EH (cell line): ENCODE measurements around the gene IRX5.
A peak's percentile ranks its signal among the peaks of the same experiment; 100 is the strongest.

Source experiments
- DNase-seq: peaks from one replicate; pipeline ENCODE4 v3.0.0-alpha.2; 2015; ENCODE audit warnings: low read depth

Gene IRX5

DNA sequence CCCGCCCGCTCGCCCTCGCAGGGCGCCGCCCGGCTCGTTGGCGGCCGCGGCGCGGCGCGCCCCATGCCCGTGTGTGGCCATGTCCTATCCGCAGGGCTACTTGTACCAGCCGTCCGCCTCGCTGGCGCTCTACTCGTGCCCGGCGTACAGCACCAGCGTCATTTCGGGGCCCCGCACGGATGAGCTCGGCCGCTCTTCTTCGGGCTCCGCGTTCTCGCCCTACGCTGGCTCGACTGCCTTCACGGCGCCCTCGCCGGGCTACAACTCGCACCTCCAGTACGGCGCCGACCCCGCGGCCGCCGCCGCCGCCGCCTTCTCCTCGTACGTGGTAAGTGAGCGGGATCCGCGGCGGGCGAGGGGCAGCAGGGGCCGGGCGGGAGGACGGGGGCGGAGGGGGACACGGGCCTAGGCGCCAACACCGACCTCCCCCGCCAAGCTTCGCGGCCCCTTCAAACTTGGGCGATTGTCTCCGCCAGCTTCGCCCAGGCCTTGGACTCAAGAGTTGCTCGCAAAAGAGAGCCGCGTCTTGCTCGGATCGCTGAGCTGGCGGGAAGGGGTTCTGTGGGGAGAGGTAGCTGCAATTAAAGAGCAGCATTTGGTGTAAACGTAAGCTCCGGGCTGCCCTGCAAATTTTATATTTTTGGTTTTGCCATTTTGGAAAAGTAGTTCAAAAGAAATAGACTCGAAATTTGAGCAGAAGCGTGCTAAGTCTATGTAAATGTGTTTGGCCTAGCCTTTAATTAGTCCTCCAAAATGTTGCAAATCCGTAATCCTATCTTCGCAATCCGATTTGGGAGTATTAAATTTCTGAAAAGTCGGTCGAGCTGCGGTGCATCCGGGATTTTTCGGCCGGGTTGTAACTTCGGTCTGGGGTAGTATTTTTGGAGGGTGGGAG, 702 bp downstream of the IRX5 start:
- DNase-seq = peak; percentile 63

DNA sequence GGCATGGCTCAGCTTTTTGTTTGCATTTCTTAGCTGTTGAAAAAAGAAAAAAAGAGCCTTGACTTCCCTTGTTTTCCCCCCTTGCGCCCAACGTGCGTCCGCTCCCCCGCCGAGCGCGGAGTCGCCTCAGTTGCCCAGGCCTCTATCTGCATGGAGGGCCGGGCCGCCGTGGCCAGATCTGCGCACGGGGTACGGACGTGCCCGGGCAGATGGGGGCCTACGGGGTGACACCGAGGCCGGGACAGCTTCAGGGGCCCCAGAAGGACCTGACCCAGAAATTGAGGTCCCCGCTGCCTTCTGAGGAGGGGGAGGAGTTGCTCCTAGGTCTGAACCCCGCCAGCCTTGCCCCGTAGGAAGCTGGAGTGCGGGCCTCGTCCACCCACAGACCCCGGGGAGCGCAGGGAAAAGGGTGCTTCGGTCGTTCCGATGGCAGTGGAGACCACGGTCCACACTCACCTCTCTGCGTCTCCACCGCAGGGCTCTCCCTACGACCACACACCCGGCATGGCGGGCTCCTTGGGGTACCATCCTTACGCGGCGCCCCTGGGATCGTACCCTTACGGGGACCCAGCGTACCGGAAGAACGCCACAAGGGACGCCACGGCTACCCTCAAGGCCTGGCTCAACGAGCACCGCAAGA, 1.5 kb downstream of the IRX5 start:
- peak; percentile 48 for DNase-seq

DNA sequence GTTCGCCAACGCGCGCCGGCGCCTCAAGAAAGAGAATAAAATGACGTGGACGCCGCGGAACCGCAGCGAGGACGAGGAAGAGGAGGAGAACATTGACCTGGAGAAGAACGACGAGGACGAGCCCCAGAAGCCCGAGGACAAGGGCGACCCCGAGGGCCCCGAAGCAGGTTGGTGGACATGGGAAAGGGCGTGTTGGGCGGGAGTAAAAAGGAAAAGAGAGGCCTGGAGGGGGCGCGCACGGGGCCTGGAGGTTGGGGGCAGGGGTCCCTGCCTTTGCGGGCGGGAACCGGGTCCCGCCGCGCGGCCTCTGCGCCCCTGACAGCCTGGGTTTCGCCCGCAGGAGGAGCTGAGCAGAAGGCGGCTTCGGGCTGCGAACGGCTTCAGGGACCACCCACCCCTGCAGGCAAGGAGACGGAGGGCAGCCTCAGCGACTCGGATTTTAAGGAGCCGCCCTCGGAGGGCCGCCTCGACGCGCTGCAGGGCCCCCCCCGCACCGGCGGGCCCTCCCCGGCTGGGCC, 2.1 kb downstream of the IRX5 start:
- no peak for DNase-seq

DNA sequence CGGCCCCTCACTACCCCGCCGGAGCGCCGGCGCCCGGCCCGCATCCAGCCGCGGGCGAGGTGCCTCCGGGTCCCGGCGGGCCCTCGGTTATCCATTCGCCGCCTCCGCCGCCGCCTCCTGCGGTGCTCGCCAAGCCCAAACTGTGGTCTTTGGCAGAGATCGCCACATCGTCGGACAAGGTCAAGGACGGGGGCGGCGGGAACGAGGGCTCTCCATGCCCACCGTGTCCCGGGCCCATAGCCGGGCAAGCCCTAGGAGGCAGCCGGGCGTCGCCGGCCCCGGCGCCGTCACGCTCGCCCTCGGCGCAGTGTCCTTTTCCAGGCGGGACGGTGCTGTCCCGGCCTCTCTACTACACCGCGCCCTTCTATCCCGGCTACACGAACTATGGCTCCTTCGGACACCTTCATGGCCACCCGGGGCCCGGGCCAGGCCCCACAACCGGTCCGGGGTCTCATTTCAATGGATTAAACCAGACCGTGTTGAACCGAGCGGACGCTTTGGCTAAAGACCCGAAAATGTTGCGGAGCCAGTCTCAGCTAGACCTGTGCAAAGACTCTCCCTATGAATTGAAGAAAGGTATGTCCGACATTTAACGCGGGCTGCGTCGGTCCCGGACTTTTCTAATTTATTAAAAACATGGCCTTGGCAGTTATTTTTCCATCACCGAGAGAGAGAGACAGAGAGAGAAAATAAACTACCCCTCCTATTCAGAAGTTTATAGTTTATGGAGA, 2.8 kb downstream of the IRX5 start:
- DNase-seq = no peak

DNA sequence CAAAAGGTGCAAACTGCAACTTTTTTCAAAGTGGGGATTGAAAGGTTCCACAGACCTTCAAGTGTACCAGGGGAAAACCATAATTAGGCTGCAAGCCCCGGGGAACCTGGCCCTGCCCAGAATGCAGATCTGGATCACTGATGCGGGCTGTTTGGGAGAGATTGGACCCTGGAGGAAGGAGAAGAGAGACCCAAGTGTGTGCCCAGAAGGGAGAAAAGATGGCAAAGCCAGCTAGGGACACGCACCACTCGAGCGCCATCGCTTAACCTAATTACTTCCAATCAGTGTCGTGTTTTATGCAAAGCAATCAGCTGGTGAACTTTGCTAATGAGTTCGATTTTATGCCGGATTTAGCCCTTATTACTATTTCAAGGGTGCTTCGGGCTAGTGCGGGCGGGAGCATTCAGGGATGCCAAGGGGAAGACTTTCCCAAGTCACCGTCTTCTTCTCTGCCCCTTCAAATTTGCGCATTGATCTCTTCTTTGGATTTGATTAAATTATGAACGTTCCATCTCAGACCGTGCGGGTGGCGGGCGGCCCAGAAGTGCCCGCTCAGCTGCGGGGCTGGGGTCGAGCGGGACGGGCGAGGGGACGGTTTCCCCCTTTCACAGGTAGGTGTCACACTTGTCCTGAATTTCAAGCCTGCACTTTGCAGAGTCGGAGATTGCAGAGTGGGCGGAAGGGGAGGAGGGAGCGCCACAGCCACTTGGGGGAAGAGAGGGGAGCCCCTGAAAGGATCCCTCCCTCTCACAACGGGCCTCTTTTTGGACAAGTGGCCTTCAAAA, 4.0 kb downstream of the IRX5 start:
- DNase-seq = no peak

DNA sequence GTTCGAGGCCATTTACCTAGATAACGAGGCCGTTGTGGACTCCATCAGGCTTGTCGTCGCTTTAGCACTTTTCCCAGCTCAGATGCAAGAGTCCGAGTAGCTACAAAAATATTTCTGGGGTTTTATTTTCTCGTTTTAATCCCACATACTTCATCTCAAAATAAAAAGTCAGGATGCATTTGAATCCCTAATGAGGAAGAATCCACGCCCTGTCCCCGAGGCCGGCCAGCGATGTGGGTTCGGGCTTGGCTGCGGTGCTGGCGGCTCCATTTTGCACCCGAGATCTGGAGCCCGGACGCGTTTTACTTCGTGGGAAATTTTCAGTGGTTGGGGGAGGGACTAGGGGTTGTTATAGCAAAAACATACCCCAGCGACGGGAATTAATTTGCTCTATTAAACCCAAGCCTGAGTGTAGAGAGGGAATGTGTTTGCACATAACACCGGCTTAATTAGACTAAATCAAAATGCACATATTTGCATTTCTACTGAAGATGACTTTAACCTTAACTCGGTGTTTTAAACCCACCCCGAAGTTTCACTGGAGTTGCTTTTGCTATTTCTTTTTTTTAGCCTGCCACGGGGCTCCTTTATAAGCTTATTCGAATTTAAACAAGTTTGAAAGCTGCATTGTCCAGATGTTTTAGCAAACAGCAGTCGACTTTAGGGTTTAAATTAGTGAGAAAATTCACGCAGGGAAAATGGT, 4.8 kb downstream of the IRX5 start:
- DNase-seq = no peak

DNA sequence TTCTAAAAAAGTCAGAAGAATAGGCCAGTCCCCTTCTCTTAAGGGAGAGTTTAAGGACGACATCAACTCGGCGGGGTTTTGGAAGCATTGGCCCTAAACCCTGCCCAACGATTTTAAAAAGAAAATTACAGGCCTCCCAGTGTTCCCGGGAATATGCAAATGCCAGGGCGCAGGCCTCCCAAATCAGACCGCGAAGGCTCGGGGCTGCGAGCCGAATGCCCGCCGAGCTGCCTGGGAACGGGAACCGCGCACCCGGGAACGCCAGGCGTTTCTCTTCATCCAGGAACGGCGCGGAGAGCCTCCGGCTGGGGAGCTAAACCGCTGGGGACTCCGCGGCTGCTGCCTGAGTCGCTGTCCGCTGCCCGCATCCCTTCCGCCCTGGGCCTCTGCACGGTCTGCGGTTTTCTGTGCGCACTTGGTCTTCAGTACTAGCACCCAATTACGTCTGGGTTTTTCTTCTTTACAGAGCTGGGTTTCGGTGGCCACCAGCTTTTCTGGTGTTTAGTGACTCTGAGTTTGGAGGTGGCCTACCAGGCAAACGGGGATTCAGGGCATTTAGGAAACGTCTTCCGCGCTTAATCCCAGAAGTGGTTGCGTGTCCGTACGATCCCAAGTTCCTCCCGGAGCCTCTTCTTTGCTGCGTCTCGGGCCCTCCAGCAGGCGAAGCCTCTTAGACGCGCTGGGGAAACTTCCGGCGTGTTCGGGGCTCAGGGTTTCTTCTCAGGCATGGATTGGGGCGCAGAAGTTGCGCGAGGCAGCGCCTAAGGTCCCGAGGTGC, 5.7 kb downstream of the IRX5 start:
- DNase-seq = peak; percentile 71

DNA sequence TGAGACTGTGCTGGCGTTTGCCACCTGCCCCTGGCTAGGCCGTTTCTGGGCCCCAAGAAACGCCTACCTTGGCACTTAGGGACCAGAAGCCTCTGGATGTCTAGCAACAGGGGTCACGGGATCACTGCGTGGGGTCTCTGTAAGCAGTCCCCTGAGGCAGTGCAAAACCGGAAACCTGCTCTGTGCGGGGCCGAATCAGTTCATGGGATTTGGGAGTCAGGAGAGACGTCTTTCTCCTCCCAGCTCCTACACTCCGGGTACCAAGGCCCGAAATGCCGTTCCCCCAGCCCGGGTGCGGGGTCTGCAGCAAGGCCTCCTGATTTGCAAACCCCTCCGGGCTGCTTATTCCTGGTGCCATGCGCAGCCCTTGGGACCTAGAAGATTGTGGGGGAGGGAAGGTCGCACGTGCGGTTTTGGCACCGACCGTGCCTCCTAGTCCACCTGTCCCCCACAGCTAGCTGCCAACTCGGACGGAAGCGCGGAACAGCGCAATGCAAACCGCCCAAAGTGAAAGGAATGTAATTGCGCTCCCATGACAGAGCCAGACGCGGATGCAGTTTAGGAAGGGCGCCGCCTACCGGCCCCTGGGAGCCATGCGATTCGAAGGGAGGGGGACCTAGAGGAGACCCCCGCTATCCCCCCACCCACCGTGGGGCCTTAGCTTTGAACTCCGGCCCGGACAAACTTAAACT, 6.5 kb downstream of the IRX5 start:
- DNase-seq = peak; percentile 24

DNA sequence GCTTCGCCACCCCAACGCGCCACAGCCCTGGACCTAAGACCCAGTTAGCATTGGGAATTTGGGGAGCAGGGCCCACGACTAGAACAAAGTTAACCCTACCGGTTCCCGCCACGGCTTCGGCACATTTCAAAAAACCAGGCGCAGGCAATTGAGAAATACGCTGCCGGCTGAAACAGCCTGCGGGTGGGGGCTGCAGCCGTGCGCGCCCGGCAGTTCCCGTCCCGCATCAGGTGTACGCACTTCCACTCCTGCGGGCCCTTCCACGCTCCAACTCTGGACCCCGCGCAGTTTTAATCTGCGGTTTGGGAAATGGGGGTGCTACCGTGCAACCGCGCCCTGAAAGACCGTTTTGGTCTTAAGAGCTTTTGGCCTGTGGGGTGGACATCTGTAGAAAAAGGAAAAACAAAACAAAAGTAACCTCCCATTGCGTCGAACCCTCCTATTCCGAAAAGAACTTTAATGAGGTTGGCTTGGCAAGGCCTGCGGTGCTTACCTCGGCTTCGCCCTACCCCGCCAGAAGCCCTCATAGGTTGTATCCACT, 7.1 kb downstream of the IRX5 start:
- no peak for DNase-seq

DNA sequence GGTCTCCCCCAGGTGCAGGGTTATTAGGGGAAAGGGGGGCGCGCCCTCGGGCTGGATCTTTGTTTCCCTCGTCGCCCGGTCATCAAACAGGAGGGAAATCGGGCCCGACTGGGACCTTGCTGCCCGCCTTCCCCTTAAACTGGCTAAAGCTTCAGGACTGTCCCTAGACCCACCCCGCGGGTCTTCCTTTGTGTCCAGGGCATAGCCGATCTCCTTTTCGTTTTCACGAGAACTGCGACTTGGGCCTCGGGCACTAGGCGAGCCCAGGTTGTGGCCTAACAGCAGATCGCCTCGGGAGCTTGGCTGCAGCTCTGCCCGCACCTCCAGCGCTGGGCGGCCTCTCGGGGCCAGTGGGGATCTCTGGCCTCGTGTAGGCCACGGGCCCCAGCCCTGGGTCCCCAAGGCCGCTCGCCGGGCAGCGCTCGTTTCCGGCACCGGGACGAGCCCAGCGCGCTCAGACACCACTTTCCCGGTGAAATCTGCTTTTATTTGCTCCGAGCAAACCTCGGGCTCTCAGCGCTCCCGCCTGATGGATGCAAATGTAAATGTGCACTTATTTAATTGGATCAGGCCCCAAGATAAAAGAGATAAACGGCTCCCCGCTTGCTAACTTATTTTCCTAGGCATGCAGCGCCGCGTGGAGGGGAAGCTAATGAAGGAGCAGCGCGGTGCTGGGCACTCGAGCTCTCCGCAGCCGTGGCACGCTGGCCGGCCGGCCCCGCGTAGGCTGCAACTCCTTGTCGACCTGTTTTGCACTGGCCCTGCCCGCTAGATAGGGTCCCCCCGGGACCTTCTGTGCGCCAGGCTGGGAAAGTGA, 7.8 kb downstream of the IRX5 start:
- no peak for DNase-seq

DNA sequence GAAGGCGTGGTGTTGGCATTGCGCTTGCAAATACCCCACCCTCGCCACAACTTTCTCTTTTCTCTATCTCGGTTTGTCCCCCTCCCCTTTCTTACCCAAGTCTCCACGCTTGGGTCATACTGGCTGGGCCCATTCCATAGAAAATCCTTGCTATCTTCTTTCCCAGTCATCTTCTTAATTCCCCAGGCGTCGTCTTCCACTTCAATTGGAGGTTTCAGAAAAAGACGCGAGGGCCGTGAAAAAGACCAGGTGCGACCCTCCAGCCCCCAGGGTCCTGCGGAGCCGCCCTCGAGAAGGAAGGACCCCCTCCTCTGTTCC, 8.3 kb downstream of the IRX5 start:
- DNase-seq = no peak

DNA sequence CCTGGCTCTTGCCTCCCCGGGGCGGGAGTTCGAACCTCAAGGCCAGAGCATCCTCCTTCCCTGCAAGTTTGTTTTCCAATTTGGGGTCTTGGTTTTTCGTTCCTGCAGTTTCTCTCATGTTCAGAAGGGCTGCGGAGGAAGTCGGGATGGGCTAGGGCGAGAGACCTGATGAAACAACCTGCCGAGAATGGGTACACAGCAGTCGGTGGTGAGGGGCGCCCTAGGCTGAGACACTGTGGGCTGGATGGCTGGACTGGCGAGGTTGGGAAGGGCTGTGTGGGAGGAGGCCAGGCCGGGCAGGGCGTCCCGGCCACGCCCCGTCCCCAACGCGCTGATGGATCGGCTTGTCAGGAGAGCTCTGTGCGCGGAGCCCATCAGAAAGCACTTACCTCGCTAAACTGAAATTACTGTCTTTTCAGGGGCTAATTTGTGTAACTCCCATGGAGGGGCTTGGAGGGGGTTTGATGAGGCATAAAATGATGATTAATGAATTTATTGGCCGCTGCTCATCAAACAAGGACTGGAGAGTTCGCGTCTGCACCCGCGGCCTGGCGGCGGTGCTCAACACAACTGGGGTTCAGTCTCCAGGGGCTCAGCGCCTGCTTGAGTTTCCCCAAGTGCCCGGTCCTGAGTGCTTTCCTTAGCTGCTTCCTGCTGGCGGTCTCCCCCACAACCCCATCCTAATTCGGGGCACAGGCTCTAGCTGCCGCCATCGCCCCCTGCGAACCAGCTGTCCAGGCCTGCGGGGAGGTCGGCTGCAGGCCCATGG, 9.0 kb downstream of the IRX5 start:
- DNase-seq = no peak

DNA sequence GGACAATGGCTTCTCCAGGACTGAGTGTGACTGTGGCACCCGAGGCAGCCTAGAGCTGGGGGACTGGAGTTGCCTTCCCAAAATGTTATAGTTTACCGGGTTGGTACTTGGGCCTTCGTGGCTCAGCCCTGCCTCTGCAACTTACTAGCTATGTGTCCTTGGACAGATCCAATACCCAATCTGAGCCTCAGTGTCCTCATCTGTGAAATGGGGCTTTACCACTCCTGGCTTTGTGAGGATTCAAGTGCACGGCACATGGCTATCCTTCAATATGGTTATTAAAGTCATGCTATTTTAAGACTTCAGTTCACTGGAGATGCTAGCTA, 9.6 kb downstream of the IRX5 start:
- DNase-seq = no peak

DNA sequence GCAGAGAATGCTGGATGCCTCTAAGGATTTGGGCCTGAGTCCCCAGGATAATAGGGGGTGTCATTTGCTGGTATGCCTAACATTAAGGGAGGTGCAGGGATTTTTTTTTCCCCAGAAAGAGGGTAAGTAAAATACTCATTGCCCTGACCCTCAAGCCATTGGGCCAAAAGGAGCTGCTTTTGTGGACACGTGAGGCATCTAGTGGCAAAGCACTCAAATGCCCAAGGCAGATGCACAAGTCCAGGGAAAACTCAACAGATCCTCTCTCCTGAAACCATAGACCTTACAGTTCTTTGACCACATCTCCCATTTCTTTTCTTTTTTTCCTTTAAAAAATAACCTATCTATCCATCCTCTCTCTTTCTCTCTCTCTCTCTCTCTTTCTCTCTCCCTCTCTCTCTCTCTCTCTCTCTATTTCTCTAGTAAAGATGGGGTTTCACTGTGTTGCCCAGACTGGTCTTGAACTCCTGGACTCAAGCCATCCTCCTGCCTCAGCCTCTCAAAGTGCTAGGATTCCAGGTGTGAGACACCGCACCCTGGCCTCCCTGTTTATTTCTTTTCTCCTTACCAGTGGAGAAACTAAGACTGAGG, 11.8 kb downstream of the IRX5 start:
- DNase-seq = no peak

DNA sequence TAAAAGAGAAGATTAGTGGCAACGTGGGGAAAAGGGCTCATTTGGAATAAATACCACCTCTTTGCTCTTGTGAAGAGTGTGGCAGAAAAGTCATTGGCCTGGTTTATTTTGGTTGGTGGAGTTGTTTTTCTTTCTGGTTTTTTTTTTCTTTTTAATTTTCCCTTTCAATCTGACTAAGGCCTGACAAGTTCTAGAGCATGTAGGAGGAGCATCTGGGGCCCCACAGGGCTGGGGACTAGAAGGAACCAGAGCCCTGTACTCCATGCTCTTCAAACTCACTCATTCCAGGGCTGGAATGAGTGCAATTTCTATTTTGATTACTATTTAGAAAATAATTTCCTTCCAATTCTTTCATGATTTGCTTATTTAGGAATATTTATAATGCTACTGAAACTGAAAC, 13.3 kb downstream of the IRX5 start:
- DNase-seq = no peak

DNA sequence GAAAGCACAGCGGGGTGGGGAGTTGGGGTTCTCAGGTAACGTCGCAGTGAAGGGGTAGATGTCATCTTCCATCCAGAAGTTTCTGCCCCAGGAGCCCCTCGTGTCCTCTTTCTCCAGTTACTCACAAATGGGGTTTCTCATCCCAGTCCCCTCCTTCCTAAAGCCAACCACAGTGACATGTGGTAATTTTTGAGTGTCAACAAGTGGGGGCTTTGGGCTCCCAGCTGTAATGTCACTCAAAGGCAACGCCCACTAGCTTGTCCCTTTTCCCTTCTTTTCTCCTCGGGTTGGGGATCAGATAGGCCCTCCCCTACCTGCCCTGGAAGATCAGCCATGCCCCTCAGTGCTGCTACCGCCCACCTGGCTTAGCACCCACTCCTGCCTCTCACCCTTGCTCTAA, 14.4 kb downstream of the IRX5 start:
- no peak for DNase-seq

DNA sequence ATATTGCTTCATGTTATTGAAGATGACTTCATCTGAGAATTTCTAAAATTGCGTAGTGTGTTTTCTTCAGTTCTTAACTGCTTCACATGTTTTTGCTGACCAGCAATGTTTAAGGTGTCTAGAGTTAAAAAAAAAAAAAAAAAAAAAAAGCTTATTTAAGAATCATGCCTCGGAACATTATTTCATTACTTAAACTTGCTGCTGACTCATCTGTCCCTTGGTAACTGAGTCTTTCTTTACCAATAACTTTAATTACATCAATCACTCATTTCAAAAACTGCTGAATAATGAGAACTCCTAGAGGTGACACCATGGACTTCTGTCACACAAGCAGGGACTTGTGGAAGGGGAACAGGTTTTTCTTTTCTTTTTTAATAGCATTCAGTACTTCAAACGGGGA, 16.2 kb downstream of the IRX5 start:
- no peak for DNase-seq

DNA sequence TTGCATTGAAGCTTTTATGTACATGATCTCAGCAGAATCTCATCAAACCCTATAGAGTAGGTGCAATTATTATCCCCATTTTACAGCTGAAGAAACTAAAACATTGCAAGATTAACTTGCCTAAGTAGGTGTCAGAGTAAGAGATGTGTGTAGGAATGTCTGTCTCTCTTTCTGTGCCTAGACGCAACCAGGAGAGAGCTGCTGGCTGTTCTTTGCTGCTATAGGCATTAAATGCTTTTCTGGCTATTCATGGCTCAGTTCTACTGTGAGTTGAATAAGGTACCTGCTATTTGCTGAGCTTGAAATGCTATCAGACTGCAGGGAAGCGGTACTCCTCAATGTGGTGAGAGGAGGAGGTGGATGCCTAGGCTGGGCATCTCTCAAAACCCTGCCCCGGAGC, 17.0 kb downstream of the IRX5 start:
- DNase-seq = no peak
